Activated CD8-positive, alpha-beta memory T cell treated with anti-CD3 and anti-CD28 coated beads for 1 hour (primary cell): ENCODE data around the gene PDE4D.

Experiments used
- DNase-seq, 2 donors: peaks; one replicate each; pipeline ENCODE4 v3.0.0-alpha.2; 2020; ENCODE audit warnings: low read depth in 1 of 2; ENCODE audit errors: extremely low read depth in 1 of 2

PDE4D gene

DNA sequence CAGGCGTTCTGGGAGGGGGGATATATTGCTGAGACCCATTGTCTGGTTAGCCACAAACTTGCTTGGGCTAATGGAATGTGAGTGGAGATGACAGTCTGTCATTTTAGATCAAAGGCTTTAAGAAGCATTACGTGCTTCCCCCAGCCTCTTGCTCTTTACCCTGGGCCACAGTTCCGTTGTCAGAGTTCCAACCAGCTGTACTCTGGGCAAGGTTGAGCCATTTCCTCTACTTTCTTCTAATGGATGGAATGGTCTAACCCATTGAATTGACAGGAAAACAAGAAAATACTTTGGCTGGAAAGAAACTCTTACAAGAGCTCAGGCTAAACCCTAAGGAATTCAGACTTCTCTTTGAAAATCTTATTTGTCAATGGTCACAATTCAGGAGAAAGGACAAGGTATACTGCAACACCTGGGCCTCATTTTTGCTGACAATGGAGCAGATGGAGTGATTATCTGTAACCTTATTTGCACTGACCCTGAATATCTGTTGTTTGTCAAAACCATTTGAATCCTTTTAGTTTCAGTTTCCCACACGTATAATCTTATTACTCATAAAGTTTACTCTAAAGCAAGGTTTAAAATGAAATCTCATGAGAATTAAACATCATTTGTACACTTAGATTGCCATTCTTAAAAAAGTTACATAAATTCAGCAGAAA is 231.4 kb downstream of the PDE4D start:
- DNase-seq, result no peak

- DNase-seq, result no peak
Observed at GRCh38 chr5:59661311-59661710, 232.2 kb downstream of the PDE4D start.

DNA sequence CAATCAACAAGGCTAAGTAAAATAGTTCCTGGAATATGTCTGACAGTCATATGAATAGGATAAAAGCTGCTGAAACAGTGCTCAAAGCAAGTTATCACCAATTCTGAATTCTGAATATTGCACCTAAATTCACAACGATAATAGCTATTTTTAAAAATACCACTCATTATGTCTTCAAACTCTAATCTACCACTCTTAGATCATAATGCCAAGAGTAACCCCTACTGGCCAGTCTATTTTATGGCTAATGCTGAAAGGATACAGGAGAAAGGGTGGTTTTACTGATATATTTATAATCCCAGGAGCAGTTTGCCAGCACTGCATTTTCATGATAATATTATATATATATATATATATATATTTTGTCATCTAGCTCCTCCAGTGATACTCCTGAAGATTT is 232.8 kb downstream of the PDE4D start:
- DNase-seq, result no peak

DNA sequence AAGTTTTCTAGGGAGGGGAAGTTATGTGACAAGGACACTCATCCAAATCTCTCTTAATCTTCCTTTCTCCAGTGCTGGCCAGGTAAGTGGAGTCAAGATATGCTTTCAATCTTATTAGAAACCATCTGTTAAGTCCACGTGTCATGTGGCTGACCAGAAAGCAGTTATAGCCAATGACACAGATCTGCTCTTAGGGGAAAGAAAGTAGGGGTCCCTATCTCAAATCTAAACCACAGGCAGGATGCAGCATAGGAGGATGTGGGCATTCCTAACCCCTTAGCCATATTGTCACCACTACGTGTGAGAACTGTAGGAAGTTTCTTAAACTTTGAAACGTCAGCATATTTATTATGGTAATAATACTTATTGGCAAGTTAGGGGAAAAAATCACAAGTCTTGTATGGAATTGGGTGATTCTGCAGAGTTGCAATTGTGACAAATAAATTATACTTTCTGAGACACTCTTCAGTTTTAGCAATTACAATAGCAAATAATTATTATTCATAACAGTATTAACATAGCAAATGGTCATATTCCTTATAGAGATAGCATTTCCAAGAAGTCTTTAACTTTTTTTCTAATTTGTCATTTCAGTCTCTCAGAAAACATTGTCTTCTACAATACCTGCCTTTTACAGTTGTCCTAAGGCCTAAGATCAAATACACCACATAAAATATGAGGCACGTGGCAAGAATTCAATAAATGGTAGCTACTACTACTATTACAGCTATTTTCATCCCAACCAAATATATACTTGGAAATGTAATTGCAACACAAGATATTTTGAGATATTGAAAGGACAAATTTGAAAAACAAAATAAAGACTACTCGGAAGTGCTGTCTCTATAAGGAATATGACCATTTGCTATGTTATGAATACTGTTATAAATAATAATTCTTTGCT is 236.9 kb downstream of the PDE4D start:
- no peak for DNase-seq

DNA sequence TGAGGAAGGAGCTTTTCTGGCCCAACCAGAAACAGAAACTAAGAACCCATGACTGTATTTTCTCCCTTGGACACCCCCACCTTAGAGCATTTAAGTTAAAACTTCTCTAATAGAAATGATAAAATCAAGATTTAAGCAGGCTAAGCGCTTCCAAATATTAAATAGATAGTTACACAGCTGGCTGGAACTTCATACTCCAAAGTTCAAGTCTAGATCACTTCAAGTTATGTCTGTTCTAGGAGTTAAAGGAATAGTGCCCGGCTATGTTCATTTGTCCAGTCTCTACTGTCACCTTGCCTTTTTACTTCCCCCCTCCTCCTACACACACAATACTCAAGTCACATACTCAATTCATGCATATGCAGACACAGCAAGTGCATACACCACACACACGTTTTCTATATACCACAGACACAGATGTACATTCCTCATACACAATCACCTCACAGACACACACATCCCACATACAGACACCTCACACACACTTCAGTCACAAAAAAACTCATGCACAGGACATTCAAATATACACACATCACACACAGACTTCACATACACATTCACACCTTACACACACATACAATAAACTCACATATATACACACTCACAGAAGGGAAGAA is 237.7 kb downstream of the PDE4D start:
- DNase-seq, result no peak

DNA sequence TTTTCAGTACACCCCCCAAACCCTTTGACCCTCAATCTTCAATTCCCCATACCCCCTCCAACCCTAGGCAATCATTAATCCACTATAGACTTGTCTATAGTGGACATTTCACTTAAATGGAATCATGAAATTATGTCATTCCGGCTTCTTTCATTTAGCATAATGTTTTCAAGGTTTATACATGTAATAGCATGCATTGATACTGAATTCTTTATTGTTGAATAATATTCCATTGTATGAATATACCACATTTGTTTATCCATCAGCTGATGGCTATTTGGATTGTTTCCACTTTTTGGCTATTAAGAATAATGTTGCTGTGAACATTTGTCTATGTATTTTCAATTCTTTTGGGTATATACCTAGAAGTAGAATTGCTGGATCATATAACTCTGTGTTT is 238.8 kb downstream of the PDE4D start:
- no peak for DNase-seq

DNA sequence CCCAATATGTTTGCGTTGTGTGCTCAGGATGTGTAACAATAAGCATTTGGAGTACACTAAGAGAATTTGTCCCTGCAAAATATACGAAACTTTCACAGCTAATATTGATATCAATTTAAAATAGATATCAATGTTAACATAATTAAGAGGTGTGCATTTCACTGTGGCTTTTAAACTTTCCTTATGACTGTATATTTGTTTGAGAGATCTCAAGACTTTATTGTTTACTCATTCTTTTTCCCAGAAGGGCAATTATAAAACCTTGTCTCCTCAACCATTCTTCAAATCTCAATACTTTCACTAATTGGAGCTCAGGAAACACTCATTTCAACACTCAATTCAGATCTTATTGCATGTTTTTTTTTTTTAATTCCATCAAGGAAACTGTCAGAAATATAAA is 241.1 kb downstream of the PDE4D start:
- no peak for DNase-seq

GRCh38 chr5:59648949-59649921 is 244.3 kb downstream of the PDE4D start:
- DNase-seq, result no peak

DNA sequence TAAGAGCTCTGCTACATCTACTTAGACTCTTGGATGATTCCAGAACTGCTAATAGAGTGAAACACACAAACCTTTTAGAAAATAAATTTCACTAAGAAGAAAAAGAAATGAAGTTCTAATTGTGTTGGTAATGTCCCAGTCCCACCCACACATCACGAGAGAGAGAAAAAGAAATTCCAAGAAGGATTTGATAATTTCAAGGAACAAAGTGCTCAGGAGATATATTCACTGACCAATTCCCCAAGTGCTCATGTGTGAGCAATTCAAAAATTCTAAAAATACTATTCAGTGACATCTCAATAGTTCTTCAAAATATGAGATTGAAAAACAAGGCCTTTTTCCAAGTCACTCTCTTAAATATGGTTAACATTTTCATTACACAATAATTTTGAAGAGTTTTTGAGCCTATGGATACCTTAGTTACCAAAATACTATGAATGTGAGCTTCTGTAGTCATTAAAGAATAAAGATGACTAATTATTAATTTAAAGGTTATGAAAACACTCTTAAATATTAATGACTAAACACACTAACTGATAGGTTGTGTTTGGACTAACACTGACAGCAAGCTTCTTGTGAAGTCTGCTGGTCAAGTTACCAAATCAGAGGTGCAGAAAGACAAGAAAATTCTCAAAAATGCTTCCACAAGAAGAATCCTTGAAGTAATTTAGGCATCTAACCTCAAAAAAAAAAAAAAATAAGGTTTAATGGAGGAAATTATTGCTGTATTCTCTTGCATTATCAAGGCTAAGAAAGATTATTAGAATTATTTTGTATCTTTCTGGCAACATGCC is 245.3 kb downstream of the PDE4D start:
- DNase-seq, result no peak

GRCh38 chr5:59645380-59645779 is 248.1 kb downstream of the PDE4D start:
- no peak for DNase-seq

GRCh38 chr5:59640411-59640810 is 253.1 kb downstream of the PDE4D start:
- no peak for DNase-seq

DNA sequence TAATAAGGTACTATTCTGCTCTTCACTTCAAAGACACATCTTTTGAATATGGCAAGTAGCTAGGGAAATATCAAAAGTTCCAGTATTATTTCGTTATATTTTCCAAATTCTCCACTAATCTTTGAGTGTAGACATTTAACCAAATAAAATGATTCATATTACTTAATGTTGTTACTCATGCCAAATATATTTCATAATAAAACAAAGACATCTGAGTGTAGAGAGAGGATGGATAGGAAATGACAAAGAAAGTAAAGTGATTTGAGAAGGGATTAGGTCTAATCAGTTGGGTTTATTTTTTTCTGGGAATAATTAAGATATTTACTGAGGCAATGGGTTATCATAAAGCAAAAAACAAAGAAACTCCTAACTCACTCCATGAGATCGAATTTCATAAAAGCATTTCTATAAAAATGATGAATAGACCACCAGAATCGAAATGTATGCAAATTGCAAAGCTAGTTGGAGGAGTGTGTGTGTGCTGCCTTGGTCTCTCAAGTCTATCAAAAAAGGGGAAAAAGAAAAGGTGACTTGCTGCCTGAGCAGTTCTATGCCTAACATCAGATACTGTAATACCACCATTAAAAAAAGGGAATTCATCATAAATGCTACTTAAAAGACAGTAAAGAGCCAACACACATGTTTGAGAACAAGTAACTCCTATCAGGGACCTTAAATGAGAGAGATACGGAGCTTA is 255.5 kb downstream of the PDE4D start:
- DNase-seq, result no peak

GRCh38 chr5:59629561-59629960 is 264.0 kb downstream of the PDE4D start:
- DNase-seq, result no peak

DNA sequence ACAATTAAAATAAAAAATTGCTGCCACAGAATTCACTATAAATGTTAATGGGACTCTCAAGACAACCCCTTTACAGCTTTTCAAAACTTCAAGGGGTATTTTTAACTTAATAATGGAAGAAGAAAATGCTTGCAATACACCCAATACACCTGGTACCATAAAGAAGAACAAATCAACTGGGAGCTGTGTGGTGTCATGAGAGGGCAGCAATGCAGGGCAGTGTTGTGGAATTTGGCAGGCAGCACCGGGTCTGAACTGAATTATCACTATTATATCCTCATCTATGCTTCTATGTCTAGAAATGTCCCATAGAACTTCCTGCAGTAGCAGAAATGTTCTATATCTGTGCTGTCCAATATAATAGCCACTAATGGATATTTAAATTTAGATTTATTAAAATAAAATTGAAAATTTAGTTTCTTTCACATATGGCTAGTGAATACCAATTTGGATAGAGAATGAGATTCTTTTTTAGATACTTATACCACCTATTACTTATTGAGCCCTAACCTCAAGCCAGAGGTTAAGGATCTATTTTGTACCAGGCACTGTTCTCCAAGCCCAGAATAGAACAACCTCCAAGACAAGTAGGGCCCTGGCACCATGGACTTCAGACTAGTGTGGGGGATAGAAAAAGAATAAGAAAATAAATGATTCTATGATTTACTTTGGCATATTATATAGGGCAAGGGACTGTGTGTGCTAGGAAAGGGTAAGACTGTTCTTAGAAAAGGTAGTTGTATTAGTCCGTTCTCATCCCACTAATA is 265.3 kb downstream of the PDE4D start:
- no peak for DNase-seq

DNA sequence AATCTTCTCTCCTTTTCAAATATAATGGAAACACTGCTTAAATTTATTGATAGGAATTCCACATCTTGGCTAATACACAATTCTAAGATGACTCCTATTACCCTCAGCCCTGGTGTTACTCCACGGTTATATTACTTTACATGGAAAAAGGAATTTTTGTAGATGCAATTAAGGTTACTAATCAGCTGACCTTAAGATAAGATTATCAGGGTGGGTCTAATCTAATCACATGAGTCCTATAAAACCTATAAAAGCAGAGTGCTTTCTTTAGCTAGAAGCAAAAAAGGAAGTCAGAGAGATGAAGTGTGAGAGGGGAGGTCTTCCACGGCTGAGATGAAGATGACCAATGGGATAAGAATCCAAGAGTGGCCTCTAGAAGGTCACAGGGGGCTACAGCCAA is 268.6 kb downstream of the PDE4D start:
- no peak for DNase-seq

DNA sequence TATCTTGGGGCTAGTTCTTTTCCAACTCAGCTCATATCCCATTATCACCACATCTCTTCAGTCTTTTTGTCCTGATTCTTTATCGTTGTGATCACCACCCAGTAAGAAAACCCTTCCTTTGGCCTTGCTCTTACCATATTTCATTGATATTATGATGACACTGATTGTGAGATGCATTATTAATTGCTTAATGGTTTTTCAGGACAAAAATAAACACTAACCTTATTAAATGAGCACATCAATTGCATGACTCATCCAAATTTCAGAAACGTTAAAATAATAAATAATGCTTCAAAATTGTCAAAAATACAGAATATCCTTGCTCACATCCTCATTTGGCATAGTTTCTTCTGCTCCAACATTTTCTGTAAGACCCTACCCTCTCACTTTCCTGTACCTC is 270.7 kb downstream of the PDE4D start:
- DNase-seq, result no peak

GRCh38 chr5:59621477-59621876 is 272.0 kb downstream of the PDE4D start:
- DNase-seq, result no peak

- no peak for DNase-seq
Observed at GRCh38 chr5:59620535-59621212, 272.9 kb downstream of the PDE4D start.
